Stimulated activated naive B cell treated with anti-CD40 and anti-IgM and Interleukin-4, amounts not matched to agents 10 μg/mL and 1 μg/mL and 100 μg/mL, for 72 hours (primary cell): Measurements from ENCODE around the gene PNMA8C.
"Not testable (repeated sequence)": the region's sequence is repeated elsewhere in the genome, so short reads cannot be mapped to it uniquely, and the experiment has no call there.

Source experiments
- ATAC-seq, 2 donors: fragments of 150-1000 bp; cut with Tn5 transposase; replicated peaks; 2 replicates each; pipeline ENCODE4 v1.10.0; 2021; ENCODE audit warnings: moderate library complexity in 1 of 2
- DNase-seq: peaks from one replicate; pipeline ENCODE4 v3.0.0; 2021
- H3K27ac Mint-ChIP-seq: one replicate; pipeline ENCODE4 v1.8.0; 2022; ENCODE audit warnings: mild to moderate bottlenecking, mixed read lengths
- H3K27me3 Mint-ChIP-seq, 2 donors: one replicate each; pipeline ENCODE4 v1.8.0; 2022; ENCODE audit warnings: mixed read lengths in 2 of 2
- H3K36me3 Mint-ChIP-seq, 2 donors: one replicate each; pipeline ENCODE4 v1.8.0; 2022; ENCODE audit warnings: mixed read lengths in 2 of 2, mild to moderate bottlenecking in 1 of 2
- H3K4me1 Mint-ChIP-seq, 2 donors: one replicate each; pipeline ENCODE4 v1.8.0; 2022; ENCODE audit warnings: mixed read lengths in 2 of 2, mild to moderate bottlenecking in 1 of 2
- H3K4me3 Mint-ChIP-seq, 2 donors: one replicate each; pipeline ENCODE4 v1.8.0; 2022; ENCODE audit warnings: mild to moderate bottlenecking in 2 of 2, mixed read lengths in 2 of 2, moderate library complexity in 1 of 2
- H3K9me3 Mint-ChIP-seq, 2 donors: one replicate each; pipeline ENCODE4 v1.8.0; 2022; ENCODE audit warnings: mixed read lengths in 2 of 2, mild to moderate bottlenecking in 1 of 2

PNMA8C gene

GRCh38 chr19:46383846-46384245, 44.9 kb downstream of the PNMA8C start:
- Mint-ChIP-seq H3K27ac (no peak overlapping the region), H3K27me3 (no peaks in the 10 kb centered on the region), H3K9me3 (no peaks in the 10 kb centered on the region), H3K4me1 (peaks cover 15 to 20% of the 10 kb centered on the region in 2 donors), H3K36me3 (peaks cover 72 to 82% of the 10 kb centered on the region in 2 donors), H3K4me3 (no peak overlapping the region)
- ATAC-seq = no peak
- no peak for DNase-seq

- no peaks in the 10 kb centered on the region for H3K9me3 Mint-ChIP-seq
- H3K27me3 Mint-ChIP-seq = no peaks in the 10 kb centered on the region
- DNase-seq (no peak), ATAC-seq (no peak)
- H3K4me3 Mint-ChIP-seq = no peak overlapping the region
- H3K36me3 Mint-ChIP-seq = peaks cover 68 to 82% of the 10 kb centered on the region in 2 donors
- peaks cover 15 to 20% of the 10 kb centered on the region in 2 donors for H3K4me1 Mint-ChIP-seq
- H3K27ac Mint-ChIP-seq = no peak overlapping the region
These were observed 45.4 kb downstream of the PNMA8C start for GRCh38 chr19:46383171-46383815.

GRCh38 chr19:46381756-46382345, 46.9 kb downstream of the PNMA8C start:
- Mint-ChIP-seq H3K4me1 (peaks cover 15 to 20% of the 10 kb centered on the region in 2 donors), H3K36me3 (peaks cover 64 to 82% of the 10 kb centered on the region in 2 donors), H3K4me3 (no peak overlapping the region), H3K27me3 (no peaks in the 10 kb centered on the region), H3K9me3 (no peaks in the 10 kb centered on the region), H3K27ac (no peak overlapping the region)
- no peak for DNase-seq
- no peak for ATAC-seq

- ATAC-seq (no peak), DNase-seq (no peak)
- peaks cover 66 to 84% of the 10 kb centered on the region in 2 donors for H3K36me3 Mint-ChIP-seq
- H3K27ac Mint-ChIP-seq = peak overlapping the region; percentile 87
- H3K9me3 Mint-ChIP-seq = no peaks in the 10 kb centered on the region
- H3K27me3 Mint-ChIP-seq = no peaks in the 10 kb centered on the region
- no peak overlapping the region for H3K4me3 Mint-ChIP-seq
- H3K4me1 Mint-ChIP-seq = peaks cover 15 to 20% of the 10 kb centered on the region in 2 donors
These were observed 47.4 kb downstream of the PNMA8C start for GRCh38 chr19:46381346-46381745.

- Mint-ChIP-seq H3K4me3 (peak overlapping the region; percentile 22 to 52), H3K9me3 (no peaks in the 10 kb centered on the region), H3K4me1 (peaks cover 15 to 20% of the 10 kb centered on the region in 2 donors), H3K27ac (peak overlapping the region; percentile 87), H3K36me3 (peaks cover 68 to 86% of the 10 kb centered on the region in 2 donors), H3K27me3 (no peaks in the 10 kb centered on the region)
- ATAC-seq (no peak), DNase-seq (no peak)
These were observed 48.0 kb downstream of the PNMA8C start for GRCh38 chr19:46380690-46381089.

- H3K36me3 Mint-ChIP-seq = peaks cover 56 to 66% of the 10 kb centered on the region in 2 donors
- no peak overlapping the region for H3K4me3 Mint-ChIP-seq
- no peaks in the 10 kb centered on the region for H3K9me3 Mint-ChIP-seq
- no peaks in the 10 kb centered on the region for H3K27me3 Mint-ChIP-seq
- peaks cover 15 to 26% of the 10 kb centered on the region in 2 donors for H3K4me1 Mint-ChIP-seq
- no peak for DNase-seq
- ATAC-seq = no peak
- H3K27ac Mint-ChIP-seq = no peak overlapping the region
These were observed 50.5 kb downstream of the PNMA8C start for GRCh38 chr19:46378268-46378667.

- Mint-ChIP-seq H3K27me3 (no peaks in the 10 kb centered on the region), H3K4me1 (peaks cover 19 to 33% of the 10 kb centered on the region in 2 donors), H3K4me3 (no peak overlapping the region), H3K27ac (no peak overlapping the region), H3K36me3 (peaks cover 45 to 62% of the 10 kb centered on the region in 2 donors), H3K9me3 (no peaks in the 10 kb centered on the region)
- no peak for DNase-seq
- no peak for ATAC-seq
These were observed 52.2 kb downstream of the PNMA8C start for GRCh38 chr19:46376241-46377153.

GRCh38 chr19:46375476-46376067, 53.2 kb downstream of the PNMA8C start:
- Mint-ChIP-seq H3K36me3 (peaks cover 43 to 63% of the 10 kb centered on the region in 2 donors), H3K4me1 (peaks cover 21 to 36% of the 10 kb centered on the region in 2 donors), H3K27ac (peak overlapping the region; percentile 26)
- DNase-seq, H3K4me3 Mint-ChIP-seq, ATAC-seq, H3K27me3 Mint-ChIP-seq, H3K9me3 Mint-ChIP-seq: not testable (repeated sequence)
